OCI-LY1 (cell line): ENCODE results near the gene ALOX5AP.

ENCODE experiments used
- EZH2 ChIP-seq: fragments of 200-600 bp; sonication (generic), shearing (Covaris generic); IDR thresholded peaks from 2 replicates; pipeline ENCODE4 v1.8.0; 2017; ENCODE audit warnings: borderline replicate concordance, mixed run types, mild to moderate bottlenecking, antibody characterized with exemption, low read length, moderate library complexity, mixed read lengths
- TF ChIP-seq, protein P1 (sequence below): fragments of 200-600 bp; sonication (generic), shearing (Covaris generic); IDR thresholded peaks from 2 replicates; pipeline ENCODE4 v1.5.1; 2017; ENCODE audit warnings: mild to moderate bottlenecking, antibody characterized with exemption, low read length, moderate library complexity, mixed read lengths

DNA sequence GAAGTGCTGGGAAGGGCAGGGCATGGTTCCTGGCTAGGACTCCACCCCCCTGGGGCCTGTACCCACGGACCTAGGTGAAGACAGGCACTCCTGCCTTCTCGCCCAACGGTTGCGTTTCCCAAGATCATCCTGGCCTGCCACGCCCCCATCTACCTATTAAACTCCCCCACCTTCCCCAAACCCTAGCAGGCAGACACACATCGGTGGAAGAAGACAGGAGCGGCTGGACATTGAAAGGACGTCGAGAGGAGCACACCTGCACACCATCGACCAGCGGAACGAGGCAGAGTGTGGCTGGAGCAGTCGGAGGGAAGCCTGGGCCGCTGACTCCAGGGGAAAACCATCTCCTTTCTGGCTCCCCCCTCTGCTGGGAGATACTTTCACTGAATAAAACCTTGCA is 45.6 kb upstream of the ALOX5AP start:
- TF ChIP-seq, protein P1, sequence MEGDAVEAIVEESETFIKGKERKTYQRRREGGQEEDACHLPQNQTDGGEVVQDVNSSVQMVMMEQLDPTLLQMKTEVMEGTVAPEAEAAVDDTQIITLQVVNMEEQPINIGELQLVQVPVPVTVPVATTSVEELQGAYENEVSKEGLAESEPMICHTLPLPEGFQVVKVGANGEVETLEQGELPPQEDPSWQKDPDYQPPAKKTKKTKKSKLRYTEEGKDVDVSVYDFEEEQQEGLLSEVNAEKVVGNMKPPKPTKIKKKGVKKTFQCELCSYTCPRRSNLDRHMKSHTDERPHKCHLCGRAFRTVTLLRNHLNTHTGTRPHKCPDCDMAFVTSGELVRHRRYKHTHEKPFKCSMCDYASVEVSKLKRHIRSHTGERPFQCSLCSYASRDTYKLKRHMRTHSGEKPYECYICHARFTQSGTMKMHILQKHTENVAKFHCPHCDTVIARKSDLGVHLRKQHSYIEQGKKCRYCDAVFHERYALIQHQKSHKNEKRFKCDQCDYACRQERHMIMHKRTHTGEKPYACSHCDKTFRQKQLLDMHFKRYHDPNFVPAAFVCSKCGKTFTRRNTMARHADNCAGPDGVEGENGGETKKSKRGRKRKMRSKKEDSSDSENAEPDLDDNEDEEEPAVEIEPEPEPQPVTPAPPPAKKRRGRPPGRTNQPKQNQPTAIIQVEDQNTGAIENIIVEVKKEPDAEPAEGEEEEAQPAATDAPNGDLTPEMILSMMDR, result no peak
- TF ChIP-seq EZH2, result no peak
